GM23248 (cell line): ENCODE measurements around the gene SLITRK1. TPM values are rescaled to one million over a fixed set of nuclear protein-coding genes. Genes with fewer than 3 reads are reported as not detected.

Experiments used
- DNase-seq: peaks from one replicate; pipeline ENCODE4 v3.0.0-alpha.2; 2015
- H2AFZ ChIP-seq: fragments of 200-600 bp; sonication (generic); 2 replicates; pipeline ENCODE4 v1.6.1; 2016; ENCODE audit warnings: antibody characterized with exemption
- H3F3A ChIP-seq: fragments of 200-600 bp; sonication (generic); 2 replicates; pipeline ENCODE4 v1.6.1; 2016; ENCODE audit warnings: mild to moderate bottlenecking, antibody characterized with exemption, mixed run types; ENCODE audit not compliant: insufficient read depth
- H3K27ac ChIP-seq: fragments of 200-600 bp; sonication (generic); 2 replicates; pipeline ENCODE4 v1.5.1; 2016; ENCODE audit warnings: mild to moderate bottlenecking
- H3K27me3 ChIP-seq: fragments of 200-600 bp; sonication (generic); replicated peaks from 2 replicates; pipeline ENCODE4 v1.6.1; 2016; ENCODE audit warnings: mild to moderate bottlenecking; ENCODE audit not compliant: insufficient read depth
- H3K36me3 ChIP-seq: fragments of 200-600 bp; sonication (generic); 2 replicates; pipeline ENCODE4 v1.6.1; 2016; ENCODE audit warnings: low read depth, mild to moderate bottlenecking
- H3K4me1 ChIP-seq: fragments of 200-600 bp; sonication (generic); 2 replicates; pipeline ENCODE4 v1.6.1; 2016; ENCODE audit warnings: mild to moderate bottlenecking; ENCODE audit not compliant: insufficient read depth
- H3K4me2 ChIP-seq: fragments of 200-600 bp; sonication (generic); one replicate; pipeline ENCODE4 v1.6.1; 2016; ENCODE audit warnings: mild to moderate bottlenecking; ENCODE audit not compliant: unreplicated experiment
- H3K4me3 ChIP-seq: fragments of 200-600 bp; sonication (generic); 2 replicates; pipeline ENCODE4 v1.5.1; 2016; ENCODE audit warnings: mild to moderate bottlenecking
- H3K79me2 ChIP-seq: fragments of 200-600 bp; sonication (generic); 2 replicates; pipeline ENCODE4 v1.6.1; 2016; ENCODE audit warnings: mild to moderate bottlenecking; ENCODE audit not compliant: insufficient read depth
- H3K9ac ChIP-seq: fragments of 200-600 bp; sonication (generic); 2 replicates; pipeline ENCODE4 v1.6.1; 2016; ENCODE audit warnings: mild to moderate bottlenecking
- H3K9me2 ChIP-seq: fragments of 200-600 bp; sonication (generic); 2 replicates; pipeline ENCODE4 v1.6.1; 2016; ENCODE audit warnings: mixed run types, mild to moderate bottlenecking, moderate library complexity; ENCODE audit not compliant: insufficient read depth
- H3K9me3 ChIP-seq: fragments of 200-600 bp; sonication (generic); one replicate; pipeline ENCODE4 v1.6.1; 2017; ENCODE audit warnings: low read depth
- H4K20me1 ChIP-seq: fragments of 200-600 bp; sonication (generic); 2 replicates; pipeline ENCODE4 v1.6.0; 2016; ENCODE audit not compliant: insufficient read depth
- EZH2 ChIP-seq: fragments of 200-600 bp; sonication (generic); IDR thresholded peaks from 2 replicates; pipeline ENCODE4 v1.6.1; 2018; ENCODE audit warnings: antibody characterized with exemption, mild to moderate bottlenecking; ENCODE audit not compliant: insufficient read depth, poor library complexity, severe bottlenecking
- EZH2phosphoT487 ChIP-seq: fragments of 200-600 bp; sonication (generic); IDR thresholded peaks from 2 replicates; pipeline ENCODE4 v1.6.1; 2018; ENCODE audit warnings: antibody characterized with exemption, moderate library complexity, mild to moderate bottlenecking, low read depth; ENCODE audit not compliant: insufficient read depth
- WGBS, 2 experiments: methylation state at CpG; one replicate each; pipeline ENCODE4 v1.1.6; 2015 to 2017; ENCODE audit warnings: low lambda C conversion rate in 2 of 2, low coverage in 1 of 2; ENCODE audit errors: missing lambda C conversion rate in 2 of 2; 5-methylcytosine and 5-hydroxymethylcytosine counted together
- in situ Hi-C: fragments of 300-500 bp; cut with MboI; formaldehyde crosslinking; loops from 2 replicates; pipeline ENCODE4 v1.15.0; 2020
- polyA plus RNA-seq: library from polyadenylated mRNA; unstranded; fragments of >200 nt; fragmentation: Nextera tagmentation; extraction: Ambion mirVana; gene quantifications from 2 replicates; pipeline ENCODE4 v1.2.1, GENCODE V29; 2016
- total RNA-seq: library from RNA; depleted of rRNA; stranded (reverse); fragments of >200 nt; shearing (Covaris generic); gene quantifications from 2 replicates; pipeline ENCODE4 v1.2.3, GENCODE V29; 2014

Gene SLITRK1
- total and polyA plus RNA-seq, 2 experiments from 2014 or later: 0.05 TPM; not detected in 1

DNA sequence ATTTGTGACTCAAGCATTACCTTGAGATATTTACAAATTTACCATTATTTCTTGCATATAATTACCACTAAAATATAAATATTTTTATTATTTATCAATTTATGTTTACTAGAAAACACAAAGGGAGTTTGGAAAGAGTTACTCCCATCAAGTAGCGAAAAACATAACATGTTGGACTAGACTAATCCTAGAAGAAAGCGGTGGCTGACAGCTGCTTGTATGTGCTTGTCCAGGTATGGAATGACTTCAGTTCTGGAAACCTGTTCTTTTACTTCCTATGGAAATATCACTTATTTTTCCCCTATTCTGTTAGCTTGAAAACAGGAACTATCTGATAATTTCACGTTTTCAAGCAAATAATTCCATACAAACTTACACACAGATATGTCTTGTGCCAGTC lies 28.5 kb downstream of the SLITRK1 start:
- no peaks in the 10 kb centered on the region for H3K4me1 ChIP-seq
- no peaks in the 10 kb centered on the region for H3K27me3 ChIP-seq
- no peaks in the 10 kb centered on the region for H3K9me2 ChIP-seq
- H3K9me3 ChIP-seq: no peaks in the 10 kb centered on the region
- H3K36me3 ChIP-seq: no peaks in the 10 kb centered on the region
- no peak overlapping the region for H3K4me3 ChIP-seq
- no peak overlapping the region for H3K27ac ChIP-seq
- no peak overlapping the region for H3K4me2 ChIP-seq
- H2AFZ ChIP-seq: no peak overlapping the region
- H4K20me1 ChIP-seq: no peaks in the 10 kb centered on the region
- WGBS, 2 experiments: 36 to 38% methylated on average over 3 of the region's 3 CpGs
- TF ChIP-seq EZH2: no peak
- TF ChIP-seq EZH2phosphoT487: no peak
- H3K79me2 ChIP-seq: no peaks in the 10 kb centered on the region
- no peak for DNase-seq
- H3K9ac ChIP-seq: no peak overlapping the region
- no peaks in the 10 kb centered on the region for H3F3A ChIP-seq
- in situ Hi-C loops: no loop called here

DNA sequence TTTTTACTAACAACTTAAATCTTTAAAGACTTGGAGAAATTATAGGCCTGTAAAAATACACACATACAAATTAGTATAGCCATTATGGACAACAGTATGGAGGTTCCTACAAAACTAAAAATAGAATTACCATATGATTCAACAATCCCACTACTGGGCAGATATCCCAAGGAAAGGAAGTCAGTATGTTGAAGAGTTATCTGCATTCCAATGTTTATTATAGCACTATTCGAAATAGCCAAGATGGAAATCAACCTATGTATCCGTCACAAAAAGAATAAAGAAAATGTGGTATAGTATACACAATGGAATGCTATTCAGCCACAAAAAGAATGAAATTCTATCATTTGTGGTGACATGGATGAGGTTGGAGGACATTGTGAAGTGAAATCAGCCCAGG lies 37.2 kb downstream of the SLITRK1 start:
- H3K4me3 ChIP-seq: no peak overlapping the region
- H2AFZ ChIP-seq: no peak overlapping the region
- H3F3A ChIP-seq: no peaks in the 10 kb centered on the region
- H3K27ac ChIP-seq: no peak overlapping the region
- TF ChIP-seq EZH2 (no peak), EZH2phosphoT487 (no peak)
- no peaks in the 10 kb centered on the region for H3K27me3 ChIP-seq
- no peak overlapping the region for H3K4me2 ChIP-seq
- H3K9me3 ChIP-seq: no peaks in the 10 kb centered on the region
- H3K9ac ChIP-seq: no peak overlapping the region
- no peaks in the 10 kb centered on the region for H3K4me1 ChIP-seq
- no peaks in the 10 kb centered on the region for H4K20me1 ChIP-seq
- no peaks in the 10 kb centered on the region for H3K9me2 ChIP-seq
- in situ Hi-C loops: no loop called here
- H3K36me3 ChIP-seq: no peaks in the 10 kb centered on the region
- DNase-seq: no peak
- H3K79me2 ChIP-seq: no peaks in the 10 kb centered on the region
- WGBS, 2 experiments: 39 to 70% methylated on average over 2 of the region's 2 CpGs

DNA sequence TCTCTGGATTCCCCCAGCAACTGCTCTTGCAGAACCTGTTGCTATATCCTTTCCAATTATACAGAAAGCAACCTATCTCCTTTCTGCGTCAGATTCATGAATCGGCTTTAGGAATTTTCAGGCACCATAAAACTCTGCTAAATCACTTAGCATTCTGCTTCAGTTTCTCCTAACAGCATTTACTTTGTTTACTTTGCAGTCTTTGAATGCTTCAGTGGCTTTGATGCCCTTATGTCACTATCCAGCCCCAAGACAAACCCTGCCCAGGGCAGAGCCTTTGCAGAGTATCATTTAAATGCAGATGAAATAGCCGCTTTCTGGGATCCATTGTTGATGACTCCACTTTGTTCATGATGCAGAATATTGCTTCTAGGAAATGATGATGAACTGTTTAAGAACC lies 43.1 kb downstream of the SLITRK1 start:
- Histone ChIP-seq H3K27ac (no peak overlapping the region), H2AFZ (no peak overlapping the region), H3K4me1 (no peaks in the 10 kb centered on the region), H3K27me3 (no peaks in the 10 kb centered on the region), H3K79me2 (no peaks in the 10 kb centered on the region), H3K36me3 (no peaks in the 10 kb centered on the region), H3K9me3 (no peaks in the 10 kb centered on the region), H3K4me3 (no peak overlapping the region), H3K9me2 (no peaks in the 10 kb centered on the region; the same call in 1 of the 2 replicates), H3F3A (no peaks in the 10 kb centered on the region), H3K9ac (no peak overlapping the region), H3K4me2 (no peak overlapping the region), H4K20me1 (no peaks in the 10 kb centered on the region)
- TF ChIP-seq EZH2phosphoT487: no peak
- no peak for TF ChIP-seq EZH2
- no peak for DNase-seq
- in situ Hi-C loops: no loop called here
- 44 to 46% methylated on average over 3 of the region's 3 CpGs for WGBS, 2 experiments

GRCh38 chr13:83831796-83832195 lies 50.5 kb downstream of the SLITRK1 start:
- TF ChIP-seq EZH2: no peak
- no peak for TF ChIP-seq EZH2phosphoT487
- no peaks in the 10 kb centered on the region for H3K79me2 ChIP-seq
- no peak overlapping the region for H3K4me2 ChIP-seq
- H3K9ac ChIP-seq: no peak overlapping the region
- H3K27ac ChIP-seq: no peak overlapping the region
- no peaks in the 10 kb centered on the region for H3K36me3 ChIP-seq
- H4K20me1 ChIP-seq: no peaks in the 10 kb centered on the region
- DNase-seq: no peak
- no peak overlapping the region for H2AFZ ChIP-seq
- H3K9me2 ChIP-seq: no peaks in the 10 kb centered on the region; the same call in 1 of the 2 replicates
- H3F3A ChIP-seq: no peaks in the 10 kb centered on the region
- 15 to 23% methylated on average over 3 of the region's 3 CpGs for WGBS, 2 experiments
- in situ Hi-C loops: no loop called here
- no peaks in the 10 kb centered on the region for H3K4me1 ChIP-seq
- H3K4me3 ChIP-seq: no peak overlapping the region
- H3K9me3 ChIP-seq: no peaks in the 10 kb centered on the region
- no peaks in the 10 kb centered on the region for H3K27me3 ChIP-seq

GRCh38 chr13:83829810-83830209 lies 52.5 kb downstream of the SLITRK1 start:
- Histone ChIP-seq H2AFZ (no peak overlapping the region), H3K4me1 (no peaks in the 10 kb centered on the region), H3K9ac (no peak overlapping the region), H3K27ac (no peak overlapping the region), H3K27me3 (no peaks in the 10 kb centered on the region), H3K79me2 (no peaks in the 10 kb centered on the region), H3K4me3 (no peak overlapping the region), H4K20me1 (no peaks in the 10 kb centered on the region), H3K9me3 (no peaks in the 10 kb centered on the region), H3K36me3 (no peaks in the 10 kb centered on the region), H3K4me2 (no peak overlapping the region), H3F3A (no peaks in the 10 kb centered on the region), H3K9me2 (no peaks in the 10 kb centered on the region; the same call in 1 of the 2 replicates)
- TF ChIP-seq EZH2: no peak
- TF ChIP-seq EZH2phosphoT487: no peak
- WGBS, 2 experiments: 4 to 9% methylated on average over 2 of the region's 2 CpGs
- in situ Hi-C loops: no loop called here
- no peak for DNase-seq
